Common myeloid progenitor, CD34-positive (primary cell): ENCODE measurements around the gene TSACC.
"Not testable (repeated sequence)": the region's sequence is repeated elsewhere in the genome, so short reads cannot be mapped to it uniquely, and the experiment has no call there.

Experiments
- CTCF ChIA-PET: fragments of 350-600 bp; sonication (Branson Sonifier 250); formaldehyde crosslinking; loops from one replicate; lab custom pipeline; 2021; ENCODE audit warnings: antibody characterized with exemption; lab: Charles Lee
- POLR2A ChIA-PET: fragments of 350-600 bp; sonication (Branson Sonifier 250); formaldehyde crosslinking; loops from one replicate; lab custom pipeline; 2021; ENCODE audit warnings: antibody characterized with exemption; lab: Charles Lee
- DNase-seq, 3 donors: peaks; one replicate each; pipeline versions ENCODE4 v3.0.0 to v3.0.0-alpha.2; 2013
- H3K27ac ChIP-seq, 2 experiments: 1 replicate in 1 of 2; 2 replicates in 1 of 2; pipeline ENCODE4 v1.7.0; 2013; ENCODE audit warnings: inconsistent platforms in 2 of 2, low read length in 2 of 2, mild to moderate bottlenecking in 2 of 2, low read depth in 1 of 2, moderate library complexity in 1 of 2; ENCODE audit not compliant: severe bottlenecking in 2 of 2, insufficient read depth in 1 of 2, poor library complexity in 1 of 2
- H3K27me3 ChIP-seq, 5 experiments: replicated peaks in 2 of 5; 1 replicate in 3 of 5; 2 replicates in 2 of 5; pipeline versions ENCODE4 v1.6.1 to v1.7.0; 2013; ENCODE audit warnings: low read length in 4 of 5, mild to moderate bottlenecking in 2 of 5, moderate library complexity in 2 of 5, inconsistent platforms in 1 of 5; ENCODE audit not compliant: insufficient read depth in 5 of 5, control insufficient read depth in 4 of 5
- H3K36me3 ChIP-seq, 4 experiments: 1 replicate in 2 of 4; 2 replicates in 2 of 4; pipeline versions ENCODE4 v1.6.1 to v1.7.0; 2013; ENCODE audit warnings: low read length in 3 of 4, control low read depth in 1 of 4, mild to moderate bottlenecking in 1 of 4; ENCODE audit not compliant: control insufficient read depth in 4 of 4, insufficient read depth in 4 of 4
- H3K4me1 ChIP-seq, 4 experiments: 1 replicate in 3 of 4; 2 replicates in 1 of 4; pipeline versions ENCODE4 v1.6.1 to v1.7.1; 2013; ENCODE audit warnings: low read length in 3 of 4, mild to moderate bottlenecking in 3 of 4, control low read depth in 1 of 4, inconsistent platforms in 1 of 4, moderate library complexity in 1 of 4; ENCODE audit not compliant: control insufficient read depth in 4 of 4, insufficient read depth in 4 of 4; ENCODE audit errors: control extremely low read depth in 1 of 4
- H3K4me3 ChIP-seq, 7 experiments: 1 replicate in 4 of 7; 2 replicates in 3 of 7; pipeline versions ENCODE4 v1.5.1 to v1.7.0; 2013; ENCODE audit warnings: mild to moderate bottlenecking in 7 of 7, low read length in 6 of 7, moderate library complexity in 6 of 7, inconsistent platforms in 2 of 7, low read depth in 2 of 7, control low read depth in 1 of 7; ENCODE audit not compliant: insufficient read depth in 4 of 7, control insufficient read depth in 1 of 7; ENCODE audit errors: extremely low read depth in 1 of 7
- H3K9me3 ChIP-seq, 5 experiments: 1 replicate in 4 of 5; 2 replicates in 1 of 5; pipeline versions ENCODE4 v1.6.1 to v1.7.1; 2013; ENCODE audit warnings: low read length in 4 of 5, mild to moderate bottlenecking in 2 of 5, inconsistent platforms in 1 of 5, low read depth in 1 of 5, moderate library complexity in 1 of 5; ENCODE audit not compliant: control insufficient read depth in 4 of 5, insufficient read depth in 2 of 5; ENCODE audit errors: control extremely low read depth in 1 of 5
- WGBS: methylation state at CpG from one replicate; pipeline ENCODE4 v1.1.5; 2013; ENCODE audit not compliant: insufficient coverage; 5-methylcytosine and 5-hydroxymethylcytosine counted together

TSACC gene

GRCh38 chr1:156320560-156320959 lies 17.8 kb upstream of the TSACC start:
- H3K27ac ChIP-seq, result no peak overlapping the region
- no peak for DNase-seq
- WGBS, result 100% methylated on average over 3 of the region's 3 CpGs
- CTCF ChIA-PET, result interaction anchor here (1.0 to 3.0 kb wide), 9 partner anchors 11 to 193 kb away, joined by 3 to 20 read pairs (median 6); no protein-coding TSS in a partner anchor
- POLR2A ChIA-PET, result no interaction called here
- no peaks in the 10 kb centered on the region for H3K9me3 ChIP-seq
- no peaks in the 10 kb centered on the region for H3K4me1 ChIP-seq
- no peaks in the 10 kb centered on the region for H3K27me3 ChIP-seq
- no peak overlapping the region for H3K4me3 ChIP-seq
- H3K36me3 ChIP-seq, result peaks cover 23 to 86% (median 62%) of the 10 kb centered on the region in 4 experiments

- not testable (repeated sequence) for H3K9me3 ChIP-seq, H3K4me1 ChIP-seq, H3K27ac ChIP-seq, H3K27me3 ChIP-seq, H3K4me3 ChIP-seq, DNase-seq
- POLR2A ChIA-PET, result interaction anchor here (0.7 kb wide), 1 partner anchor 302 kb away, joined by 3 read pairs; no protein-coding TSS in a partner anchor
- 100% methylated on average over 1 of the region's 9 CpGs for WGBS
- CTCF ChIA-PET, result interaction anchor here (0.7 to 1.9 kb wide), 6 partner anchors 9 to 226 kb away, joined by 3 to 6 read pairs (median 3); no protein-coding TSS in a partner anchor
- H3K36me3 ChIP-seq, result peaks cover 12 to 65% (median 45%) of the 10 kb centered on the region in 4 experiments
These were observed 15.1 kb upstream of the TSACC start for GRCh38 chr1:156323179-156323578.

GRCh38 chr1:156336242-156336641 lies 2.1 kb upstream of the TSACC start:
- no peaks in the 10 kb centered on the region for H3K27me3 ChIP-seq
- H3K27ac ChIP-seq, result no peak overlapping the region
- H3K36me3 ChIP-seq, result peaks cover 15 to 35% (median 26%) of the 10 kb centered on the region in 4 experiments
- peak overlapping the region in 5 of 7 experiments; percentile 83 to 98 (median 95) for H3K4me3 ChIP-seq
- WGBS, result 83% methylated on average over 2 of the region's 4 CpGs
- H3K4me1 ChIP-seq, result peaks cover 6 to 22% (median 17%) of the 10 kb centered on the region in 4 experiments
- CTCF ChIA-PET, result interaction anchor here (0.8 to 2.4 kb wide), 8 partner anchors 9 to 185 kb away, joined by 3 to 15 read pairs (median 4); partner anchors contain the start of gene TMEM79
- H3K9me3 ChIP-seq, result no peaks in the 10 kb centered on the region
- peak; percentile 32 to 57 (median 55) for DNase-seq
- POLR2A ChIA-PET, result no interaction called here

- H3K4me3 ChIP-seq, result peak overlapping the region; percentile 73 to 98 (median 92)
- DNase-seq, result peak in 1 of 3 donors; percentile 20
- POLR2A ChIA-PET, result no interaction called here
- peaks cover 13 to 34% (median 22%) of the 10 kb centered on the region in 4 experiments for H3K36me3 ChIP-seq
- no peaks in the 10 kb centered on the region for H3K9me3 ChIP-seq
- CTCF ChIA-PET, result interaction anchor here (0.8 to 2.4 kb wide), 7 partner anchors 9 to 59 kb away, joined by 3 to 15 read pairs (median 3); no protein-coding TSS in a partner anchor
- WGBS, result 55% methylated on average over 28 of the region's 34 CpGs
- H3K27me3 ChIP-seq, result no peaks in the 10 kb centered on the region
- peaks cover 6 to 22% (median 17%) of the 10 kb centered on the region in 4 experiments for H3K4me1 ChIP-seq
- peak overlapping the region; percentile 50 to 86 for H3K27ac ChIP-seq
These were observed 1.1 kb upstream of the TSACC start for GRCh38 chr1:156337052-156337887.

GRCh38 chr1:156337888-156338179 lies 492 bp upstream of the TSACC start:
- POLR2A ChIA-PET, result no interaction called here
- DNase-seq, result no peak
- peaks cover 8 to 28% (median 20%) of the 10 kb centered on the region in 4 experiments for H3K36me3 ChIP-seq
- peak overlapping the region; percentile 73 to 98 (median 92) for H3K4me3 ChIP-seq
- CTCF ChIA-PET, result interaction anchor here (1.2 to 1.4 kb wide), 4 partner anchors 9 to 60 kb away, joined by 3 to 5 read pairs (median 3); no protein-coding TSS in a partner anchor
- H3K27ac ChIP-seq, result peak overlapping the region; percentile 50 to 86
- no peaks in the 10 kb centered on the region for H3K9me3 ChIP-seq
- H3K27me3 ChIP-seq, result no peaks in the 10 kb centered on the region
- peaks cover 6 to 22% (median 17%) of the 10 kb centered on the region in 4 experiments for H3K4me1 ChIP-seq
- 0% methylated on average over 14 of the region's 14 CpGs for WGBS

- Histone ChIP-seq H3K9me3 (no peaks in the 10 kb centered on the region), H3K36me3 (no peaks in the 10 kb centered on the region), H3K4me3 (no peak overlapping the region), H3K4me1 (peaks cover under 1 to 4% (median 2%) of the 10 kb centered on the region in 4 experiments), H3K27ac (no peak overlapping the region), H3K27me3 (peaks cover 0 to 6% (median 0%) of the 10 kb centered on the region in 5 experiments)
- DNase-seq, result peak in 1 of 3 donors; percentile 15
- no CpG with 5 or more reads among the region's 1 CpG for WGBS
- POLR2A ChIA-PET, result interaction anchor here (0.6 kb wide), 1 partner anchor 10 kb away, joined by 6 read pairs; no protein-coding TSS in a partner anchor
- CTCF ChIA-PET, result interaction anchor here (1.0 to 1.2 kb wide), 2 partner anchors 14 to 59 kb away, joined by 3 read pairs; no protein-coding TSS in a partner anchor
These were observed 4.0 kb downstream of the TSACC start for GRCh38 chr1:156342166-156342955.
